Lower leg skin (tissue), 4 donors: ENCODE results near the gene VSX1. TPM values are rescaled to one million over a fixed set of nuclear protein-coding genes. Genes with fewer than 3 reads are reported as not detected.

ENCODE experiments used
- DNase-seq, 2 donors: peaks; one replicate each; pipeline ENCODE4 v3.0.0-alpha.2; 2019; ENCODE audit warnings: low spot score in 2 of 2
- H3K4me3 ChIP-seq: fragments of 200-600 bp; sonication (generic); 2 replicates; pipeline ENCODE4 v1.5.1; 2017; ENCODE audit warnings: mild to moderate bottlenecking, low read depth; ENCODE audit not compliant: poor library complexity, severe bottlenecking
- POLR2A ChIP-seq, 2 donors: fragments of 450-650 bp; IDR thresholded peaks; one replicate each; pipeline ENCODE4 v1.6.1; 2016 to 2017; ENCODE audit warnings: antibody characterized with exemption in 2 of 2, mild to moderate bottlenecking in 1 of 2, moderate library complexity in 1 of 2
- WGBS, 2 donors: methylation state at CpG; one replicate each; pipeline ENCODE4 v1.1.5; 2018; 5-methylcytosine and 5-hydroxymethylcytosine counted together
- intact Hi-C: fragments of 100-400 bp; cut with DNase I; formaldehyde crosslinking; loops from one replicate; pipeline ENCODE4 v1.15.0; 2023; ENCODE audit warnings: low total_unique reads
- total RNA-seq, 4 donors: library from RNA; depleted of rRNA; stranded (reverse); fragments of >200 nt; gene quantifications; one replicate each; pipeline ENCODE4 v1.1.0, GENCODE V29; 2016
- TF ChIP-seq, protein P1 (sequence below), 3 donors: fragments of 450-650 bp; IDR thresholded peaks; one replicate each; pipeline ENCODE4 v1.5.1; 2016; ENCODE audit warnings: antibody characterized with exemption in 3 of 3, mild to moderate bottlenecking in 3 of 3, moderate library complexity in 2 of 3

Gene VSX1
- total RNA-seq, 4 donors from 2014 or later: not detected

DNA sequence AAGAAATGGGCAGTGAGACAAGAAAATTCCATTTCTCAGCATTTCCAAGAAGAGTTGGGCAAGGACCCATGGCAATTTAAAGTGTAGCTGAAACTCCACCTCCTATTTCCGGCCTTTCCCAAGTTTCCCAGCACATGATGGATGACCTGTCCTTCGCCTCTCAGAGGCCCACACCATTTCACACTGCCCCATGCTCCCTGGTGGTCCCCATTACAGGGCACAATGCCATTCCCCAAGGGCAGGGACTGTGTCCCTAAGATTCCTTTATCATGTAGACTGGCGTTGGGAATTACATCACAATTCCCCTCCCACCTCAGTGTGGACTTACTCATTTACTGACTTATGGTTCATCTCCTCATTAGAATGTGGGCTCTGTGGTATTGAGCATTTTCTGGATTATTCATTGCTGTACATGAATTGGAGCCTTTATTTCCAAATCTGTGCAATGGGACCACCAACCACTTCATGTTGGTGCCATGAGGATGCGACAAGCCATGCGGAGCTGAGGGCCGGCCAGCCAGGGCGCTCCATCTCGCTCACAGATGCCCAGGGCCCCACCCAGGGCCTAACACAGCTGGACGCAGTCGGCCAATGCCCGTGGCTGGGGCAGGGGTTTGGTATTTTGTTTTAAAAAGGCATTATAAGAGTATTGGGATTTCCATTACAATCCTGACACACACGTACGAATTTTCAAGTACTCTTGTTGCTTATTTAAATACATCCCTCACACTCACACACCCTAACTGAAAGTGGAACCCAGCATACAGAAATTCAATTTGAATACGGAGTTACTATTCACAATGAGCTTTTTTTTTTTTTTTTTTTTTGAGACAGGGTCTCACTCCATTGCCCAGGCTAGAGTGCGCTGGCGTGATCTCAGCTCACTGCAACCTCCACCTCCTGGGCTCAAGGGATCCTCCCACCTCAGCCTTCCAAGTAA, 29.4 kb downstream of the VSX1 start:
- H3K4me3 ChIP-seq: no peak overlapping the region
- intact Hi-C loops: no loop called here
- TF ChIP-seq POLR2A (IDR thresholded peaks at IDR 0.05): no peak
- TF ChIP-seq, protein P1, sequence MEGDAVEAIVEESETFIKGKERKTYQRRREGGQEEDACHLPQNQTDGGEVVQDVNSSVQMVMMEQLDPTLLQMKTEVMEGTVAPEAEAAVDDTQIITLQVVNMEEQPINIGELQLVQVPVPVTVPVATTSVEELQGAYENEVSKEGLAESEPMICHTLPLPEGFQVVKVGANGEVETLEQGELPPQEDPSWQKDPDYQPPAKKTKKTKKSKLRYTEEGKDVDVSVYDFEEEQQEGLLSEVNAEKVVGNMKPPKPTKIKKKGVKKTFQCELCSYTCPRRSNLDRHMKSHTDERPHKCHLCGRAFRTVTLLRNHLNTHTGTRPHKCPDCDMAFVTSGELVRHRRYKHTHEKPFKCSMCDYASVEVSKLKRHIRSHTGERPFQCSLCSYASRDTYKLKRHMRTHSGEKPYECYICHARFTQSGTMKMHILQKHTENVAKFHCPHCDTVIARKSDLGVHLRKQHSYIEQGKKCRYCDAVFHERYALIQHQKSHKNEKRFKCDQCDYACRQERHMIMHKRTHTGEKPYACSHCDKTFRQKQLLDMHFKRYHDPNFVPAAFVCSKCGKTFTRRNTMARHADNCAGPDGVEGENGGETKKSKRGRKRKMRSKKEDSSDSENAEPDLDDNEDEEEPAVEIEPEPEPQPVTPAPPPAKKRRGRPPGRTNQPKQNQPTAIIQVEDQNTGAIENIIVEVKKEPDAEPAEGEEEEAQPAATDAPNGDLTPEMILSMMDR (IDR thresholded peaks at IDR 0.05): no peak
- WGBS, 2 donors: 70 to 80% methylated on average over 16 of the region's 16 CpGs
- DNase-seq: peak in 1 of 2 donors; percentile 91

DNA sequence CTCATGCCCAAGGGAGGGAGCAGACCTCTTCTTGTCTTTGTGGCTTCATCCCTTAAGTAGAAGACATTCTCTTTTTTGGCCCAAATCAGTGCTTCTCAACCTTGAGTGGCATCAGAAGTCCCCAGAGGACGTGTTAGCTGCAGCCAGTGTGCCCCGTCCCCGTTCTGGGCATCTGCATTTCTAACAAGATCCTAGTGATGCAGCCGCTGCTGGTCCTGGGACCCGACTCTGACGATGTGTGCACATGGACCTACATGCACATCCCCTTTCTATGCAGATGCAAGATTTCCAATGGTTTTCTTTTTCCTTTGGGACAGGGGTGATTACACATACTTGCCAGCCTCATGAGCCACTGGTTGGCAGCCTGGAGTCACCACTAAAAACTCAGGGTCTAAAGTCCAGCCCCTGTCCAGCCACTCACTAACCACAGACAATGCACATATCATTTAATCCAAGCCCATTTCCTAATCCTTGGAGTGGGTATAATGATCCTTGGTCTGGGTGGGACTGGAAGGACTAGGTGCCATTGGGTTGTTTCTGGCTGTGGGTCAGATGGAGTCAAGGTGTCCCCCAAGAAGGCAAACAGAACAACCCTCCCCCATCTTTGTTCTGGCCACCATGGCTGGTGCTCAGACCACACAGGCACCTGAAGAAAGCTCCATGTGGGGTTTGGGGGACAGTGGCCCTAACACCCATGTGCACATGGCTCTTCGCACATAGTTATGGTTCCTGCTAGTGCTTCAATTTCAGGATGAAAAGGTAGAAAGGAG, 30.4 kb downstream of the VSX1 start:
- H3K4me3 ChIP-seq: no peak overlapping the region
- WGBS, 2 donors: 96 to 97% methylated on average over 7 of the region's 7 CpGs
- intact Hi-C loops: no loop called here
- no peak for TF ChIP-seq POLR2A (IDR thresholded peaks at IDR 0.05)
- peak in 1 of 2 donors; percentile 71 for DNase-seq

DNA sequence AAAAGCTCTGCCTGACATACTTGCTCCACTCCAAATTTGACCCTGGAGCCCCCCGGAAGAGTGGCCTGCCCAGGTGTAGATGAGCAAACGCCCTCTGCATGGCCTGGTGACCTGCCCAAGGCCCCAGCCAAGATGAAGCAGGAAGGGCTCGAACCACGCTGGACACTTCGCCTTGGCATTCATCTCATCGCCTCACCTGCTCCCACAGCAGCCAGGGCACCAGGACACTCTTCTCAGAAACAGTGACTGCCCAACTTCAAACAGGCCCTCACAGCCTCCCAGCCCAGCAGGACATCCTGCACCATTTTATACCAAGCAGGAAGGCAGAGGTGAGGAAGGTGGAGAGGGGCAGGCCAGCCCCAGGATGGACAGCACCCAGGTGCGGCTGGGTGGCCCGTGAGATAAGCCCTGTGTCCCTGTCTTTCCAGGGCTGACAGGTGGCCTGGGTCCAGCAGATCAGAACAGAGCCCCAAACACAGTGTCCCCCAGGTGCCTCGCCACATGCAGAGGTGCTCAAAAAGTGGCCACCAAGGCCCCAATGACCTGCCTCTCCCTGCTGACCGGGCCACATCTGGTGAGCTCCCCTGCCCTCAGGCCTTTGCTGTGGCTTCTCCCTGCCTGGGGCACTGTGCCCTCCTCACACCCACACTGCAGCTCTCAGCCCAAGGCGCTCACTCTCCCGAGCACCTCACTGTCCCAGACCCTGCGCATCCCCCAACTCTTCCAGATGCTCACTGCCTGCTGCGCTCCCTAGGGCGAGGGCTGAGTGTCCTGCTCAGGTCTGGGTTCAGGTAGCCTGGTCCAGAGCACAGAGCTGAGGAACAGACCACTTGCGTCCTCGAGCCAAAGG, 31.2 kb downstream of the VSX1 start:
- H3K4me3 ChIP-seq: no peak overlapping the region
- intact Hi-C loops: no loop called here
- WGBS, 2 donors: 93 to 95% methylated on average over 16 to 17 of the region's 17 CpGs
- TF ChIP-seq, protein P1 (IDR thresholded peaks at IDR 0.05): no peak
- TF ChIP-seq POLR2A (IDR thresholded peaks at IDR 0.05): no peak
- peak in 1 of 2 donors; percentile 84 for DNase-seq

DNA sequence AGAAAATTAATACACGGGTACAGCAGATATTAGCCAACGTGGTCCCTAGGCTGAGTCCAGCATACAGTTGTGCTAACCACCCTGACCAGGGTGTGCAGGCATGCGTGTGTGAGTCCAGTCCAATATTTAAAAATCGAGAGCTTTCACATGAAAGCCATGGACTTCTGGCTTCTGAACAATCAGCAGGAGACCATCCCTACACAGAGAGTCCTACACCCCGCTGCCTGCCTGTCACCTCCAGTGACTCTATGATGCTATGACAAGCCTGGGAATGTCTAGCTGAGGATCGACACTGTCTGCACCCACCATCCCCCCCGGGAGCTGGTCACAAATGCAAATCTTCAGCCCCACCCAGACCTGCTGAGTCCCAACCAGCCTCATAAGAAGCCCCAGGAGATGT, 31.9 kb downstream of the VSX1 start:
- no peak for DNase-seq
- intact Hi-C loops: no loop called here
- 67 to 68% methylated on average over 7 of the region's 7 CpGs for WGBS, 2 donors
- TF ChIP-seq POLR2A (IDR thresholded peaks at IDR 0.05): no peak
- TF ChIP-seq, protein P1 (IDR thresholded peaks at IDR 0.05): no peak
- H3K4me3 ChIP-seq: no peak overlapping the region

DNA sequence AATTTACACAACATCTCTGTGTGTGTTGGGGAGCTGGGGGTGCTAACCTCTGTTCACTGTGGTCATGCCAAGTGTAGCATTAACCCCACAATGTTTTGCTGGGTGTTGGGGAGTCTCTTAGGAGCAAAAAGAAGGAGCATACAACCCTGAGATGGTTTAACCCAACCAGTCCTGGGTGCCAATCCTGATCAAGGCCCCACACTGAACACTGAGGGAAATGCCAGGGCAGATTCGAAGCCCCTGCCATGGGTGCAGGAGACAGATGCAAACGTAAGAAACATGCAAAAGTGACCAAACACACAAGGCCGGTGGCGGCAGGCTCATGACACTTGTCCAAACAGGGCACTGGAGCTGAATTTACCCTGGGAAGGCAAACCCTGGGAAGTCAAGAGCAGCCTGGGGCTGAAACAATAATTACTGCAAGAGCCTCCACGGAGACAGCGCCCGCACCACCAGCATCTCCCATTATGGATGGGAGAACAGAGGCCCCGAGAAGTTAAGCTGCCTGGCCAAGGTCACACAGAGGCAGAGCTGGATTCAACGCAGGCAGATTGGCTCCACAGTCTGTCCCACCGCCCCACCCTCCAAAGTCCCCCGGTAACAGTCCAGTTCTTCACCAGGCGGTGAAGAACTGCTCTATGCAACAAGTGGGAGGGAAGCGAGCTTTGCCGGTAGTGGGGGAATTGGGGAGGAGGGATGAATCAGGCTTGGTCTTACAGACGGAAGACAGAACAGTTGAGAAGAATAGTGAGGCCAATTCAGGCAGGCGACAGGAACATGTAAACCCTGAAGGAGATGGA, 32.5 kb downstream of the VSX1 start:
- intact Hi-C loops: loop anchor here (10.0 kb wide), 1 partner anchor 1635 kb away; no protein-coding TSS in a partner anchor
- no peak overlapping the region for H3K4me3 ChIP-seq
- TF ChIP-seq, protein P1 (IDR thresholded peaks at IDR 0.05): no peak
- no peak for TF ChIP-seq POLR2A (IDR thresholded peaks at IDR 0.05)
- WGBS, 2 donors: 65 to 71% methylated on average over 15 to 16 of the region's 16 CpGs
- DNase-seq: peak in 1 of 2 donors; percentile 78
